Tibial nerve (tissue), 4 donors: ENCODE data around the gene PHACTR1.

Source experiments
- CTCF ChIP-seq, 5 experiments: fragments of 200-600 bp in 3 of 5; fragments of 450-650 bp in 2 of 5; sonication (generic) in 3 of 5; IDR thresholded peaks; one replicate each; pipeline ENCODE4 v1.5.1; 2016 to 2019; ENCODE audit warnings: antibody characterized with exemption in 5 of 5, mild to moderate bottlenecking in 3 of 5, moderate library complexity in 2 of 5
- EP300 ChIP-seq, 2 donors: sonication (generic); formaldehyde crosslinking; IDR thresholded peaks; one replicate each; pipeline ENCODE4 v1.6.1; 2017; ENCODE audit warnings: antibody characterized with exemption in 2 of 2, mild to moderate bottlenecking in 1 of 2

DNA sequence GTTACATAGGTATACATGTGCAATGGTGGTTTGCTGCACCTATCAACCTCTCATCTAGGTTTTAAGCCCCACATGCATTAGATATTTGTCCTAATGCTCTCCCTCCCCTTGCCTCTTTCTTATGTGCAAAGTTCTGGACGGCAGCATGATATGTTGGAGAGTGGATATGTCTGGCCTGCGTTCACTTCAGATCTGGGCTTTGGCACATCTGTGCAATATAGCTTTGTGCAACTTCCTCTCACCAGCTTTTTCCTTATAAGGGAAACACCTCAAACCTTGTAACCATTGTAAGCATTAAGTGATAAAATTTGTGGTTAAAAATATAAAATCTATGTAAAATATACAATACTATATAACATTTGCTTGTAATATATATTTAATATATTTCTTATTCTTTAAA, 288.0 kb downstream of the PHACTR1 start:
- TF ChIP-seq CTCF (IDR thresholded peaks at IDR 0.05) (no peak), EP300 (IDR thresholded peaks at IDR 0.05) (no peak)
